Measurements from ENCODE around the gene SUSD3.

Gene SUSD3

GRCh38 chr9:93129691-93130500 lies 71.4 kb downstream of the SUSD3 start:
- TF ChIP-seq NFIC (IDR thresholded peaks at IDR 0.05) (no peak), TCF12 (IDR thresholded peaks at IDR 0.05; ENCODE audit: low read depth) (no peak), YY1 (IDR thresholded peaks at IDR 0.05; ENCODE audit: low read depth) (no peak), ZBTB7A (IDR thresholded peaks at IDR 0.05; ENCODE audit: low read depth) (no peak), RAD21 (IDR thresholded peaks at IDR 0.05; ENCODE audit: low read depth) (no peak), REST (IDR thresholded peaks at IDR 0.05; ENCODE audit: low read depth) (no peak), TEAD4 (IDR thresholded peaks at IDR 0.05) (no peak), EGR1 (IDR thresholded peaks at IDR 0.05) (no peak), EP300 (IDR thresholded peaks at IDR 0.05; ENCODE audit: borderline replicate concordance) (no peak), MAX (IDR thresholded peaks at IDR 0.05) (no peak)

- no peak for TF ChIP-seq USF1 (IDR thresholded peaks at IDR 0.05)
- no peak for TF ChIP-seq RAD21 (IDR thresholded peaks at IDR 0.05; ENCODE audit: low read depth)
- no peak for TF ChIP-seq ZBTB7A (IDR thresholded peaks at IDR 0.05; ENCODE audit: low read depth)
- no peak for TF ChIP-seq FOXM1 (IDR thresholded peaks at IDR 0.05; ENCODE audit: borderline replicate concordance, low read depth)
- TF ChIP-seq EP300 (IDR thresholded peaks at IDR 0.05; ENCODE audit: borderline replicate concordance), result no peak
- TF ChIP-seq CREB1 (IDR thresholded peaks at IDR 0.05; ENCODE audit: low read depth), result no peak
- no peak for TF ChIP-seq TAF1 (IDR thresholded peaks at IDR 0.05; ENCODE audit: low read depth)
- TF ChIP-seq MAX (IDR thresholded peaks at IDR 0.05), result no peak
- TF ChIP-seq TCF12 (IDR thresholded peaks at IDR 0.05; ENCODE audit: low read depth), result no peak
- TF ChIP-seq TEAD4 (IDR thresholded peaks at IDR 0.05), result no peak
- TF ChIP-seq EGR1 (IDR thresholded peaks at IDR 0.05), result no peak
- no peak for TF ChIP-seq REST (IDR thresholded peaks at IDR 0.05; ENCODE audit: low read depth)
- no peak for TF ChIP-seq YY1 (IDR thresholded peaks at IDR 0.05; ENCODE audit: low read depth)
- TF ChIP-seq CEBPB (IDR thresholded peaks at IDR 0.05), result no peak
- TF ChIP-seq NFIC (IDR thresholded peaks at IDR 0.05), result no peak
These were observed 72.5 kb downstream of the SUSD3 start for GRCh38 chr9:93130861-93131481.

GRCh38 chr9:93131599-93132286 lies 73.2 kb downstream of the SUSD3 start:
- TF ChIP-seq EP300 (IDR thresholded peaks at IDR 0.05; ENCODE audit: borderline replicate concordance), result no peak
- no peak for TF ChIP-seq NFIC (IDR thresholded peaks at IDR 0.05)
- TF ChIP-seq RAD21 (IDR thresholded peaks at IDR 0.05; ENCODE audit: low read depth), result no peak
- no peak for TF ChIP-seq USF1 (IDR thresholded peaks at IDR 0.05)
- TF ChIP-seq REST (IDR thresholded peaks at IDR 0.05; ENCODE audit: low read depth), result no peak
- no peak for TF ChIP-seq ZBTB7A (IDR thresholded peaks at IDR 0.05; ENCODE audit: low read depth)
- no peak for TF ChIP-seq YY1 (IDR thresholded peaks at IDR 0.05; ENCODE audit: low read depth)
- no peak for TF ChIP-seq CREB1 (IDR thresholded peaks at IDR 0.05; ENCODE audit: low read depth)
- no peak for TF ChIP-seq EGR1 (IDR thresholded peaks at IDR 0.05)
- TF ChIP-seq FOXM1 (IDR thresholded peaks at IDR 0.05; ENCODE audit: borderline replicate concordance, low read depth), result no peak
- TF ChIP-seq MAX (IDR thresholded peaks at IDR 0.05), result no peak
- TF ChIP-seq CEBPB (IDR thresholded peaks at IDR 0.05), result no peak
- TF ChIP-seq TEAD4 (IDR thresholded peaks at IDR 0.05), result no peak
- TF ChIP-seq TCF12 (IDR thresholded peaks at IDR 0.05; ENCODE audit: low read depth), result no peak
- TF ChIP-seq TAF1 (IDR thresholded peaks at IDR 0.05; ENCODE audit: low read depth), result no peak
